GM20000 (cell line): ENCODE measurements around the gene IQCH.
"Not testable (repeated sequence)": the region's sequence is repeated elsewhere in the genome, so short reads cannot be mapped to it uniquely, and the experiment has no call there.

Source experiments
- DNase-seq: peaks from one replicate; pipeline ENCODE4 v3.0.0; 2012; ENCODE audit warnings: low spot score
- CTCF ChIP-seq: IDR thresholded peaks from 2 replicates; pipeline ENCODE4 v1.5.1; 2012; ENCODE audit warnings: mild to moderate bottlenecking, control low read depth; ENCODE audit errors: extremely low read depth, missing control alignments

The IQCH gene

GRCh38 chr15:67358812-67359211 is 104.2 kb downstream of the IQCH start:
- no peak for TF ChIP-seq CTCF
- DNase-seq: no peak

- DNase-seq: no peak
- TF ChIP-seq CTCF: no peak
Observed at GRCh38 chr15:67359431-67360079, 105.0 kb downstream of the IQCH start.

DNA sequence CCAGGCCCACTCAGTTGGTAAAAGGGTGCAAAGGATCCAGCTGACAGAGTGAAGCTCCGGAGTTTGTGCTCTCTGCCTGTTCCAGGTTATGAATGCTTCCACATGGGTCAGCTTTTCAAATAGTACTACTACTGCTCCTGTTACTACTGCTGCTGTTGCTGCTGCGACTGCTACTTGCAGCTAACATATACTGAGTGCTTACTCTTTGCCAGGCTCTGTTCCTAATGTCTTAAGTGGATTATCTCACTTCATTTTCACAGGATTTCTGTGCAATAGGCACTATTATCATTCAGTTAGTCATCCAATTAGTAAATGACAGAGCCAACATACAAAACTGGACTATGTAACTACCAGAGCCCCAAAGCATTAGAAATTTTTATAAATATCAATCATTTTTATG is 106.5 kb downstream of the IQCH start:
- DNase-seq: no peak

DNA sequence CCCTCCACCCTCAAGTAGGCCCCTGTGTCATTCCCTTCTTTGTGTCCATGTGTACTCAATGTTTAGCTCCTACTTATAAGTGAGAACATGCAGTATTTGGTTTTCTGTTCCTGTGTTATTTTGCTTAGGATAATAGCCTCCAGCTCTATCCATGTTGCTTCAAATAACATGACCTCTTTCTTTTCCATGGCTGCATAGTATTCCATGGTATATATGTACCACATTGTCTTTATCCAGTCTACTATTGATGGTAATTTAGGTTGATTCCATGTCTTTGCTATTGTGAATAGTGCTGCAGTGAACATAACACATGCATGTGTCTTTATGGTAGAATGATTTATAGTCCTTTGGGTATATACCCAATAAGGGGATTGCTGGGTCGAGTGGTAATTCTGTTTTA is 109.1 kb downstream of the IQCH start:
- DNase-seq: not testable (repeated sequence)

More for the DNA sequence above, 106.5 kb downstream of the IQCH start:
- TF ChIP-seq CTCF: no peak

DNA sequence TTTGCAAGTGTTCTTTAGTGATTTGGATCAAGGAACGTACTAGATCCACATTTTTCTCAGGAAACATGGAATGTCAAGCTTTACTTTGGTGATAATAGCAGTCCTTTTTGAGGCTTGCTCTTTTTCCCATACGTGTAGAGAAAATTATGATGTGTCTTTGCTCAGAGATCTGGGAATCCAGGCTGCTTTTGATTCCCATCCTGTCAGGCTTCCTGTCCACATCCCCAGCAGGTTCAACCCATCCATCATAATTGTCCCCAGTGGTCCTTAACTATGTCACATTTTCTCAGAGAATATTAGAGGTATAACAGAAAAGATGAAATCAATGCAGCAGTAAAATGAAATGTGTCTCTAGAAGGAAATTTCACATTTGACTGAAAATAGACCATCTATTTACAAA is 111.4 kb downstream of the IQCH start:
- no peak for DNase-seq
- TF ChIP-seq CTCF: no peak

- no peak for TF ChIP-seq CTCF
Observed at GRCh38 chr15:67366904-67367303, 112.3 kb downstream of the IQCH start.

GRCh38 chr15:67369359-67369998 is 114.9 kb downstream of the IQCH start:
- no peak for DNase-seq
- no peak for TF ChIP-seq CTCF

More at GRCh38 chr15:67366904-67367303, 112.3 kb downstream of the IQCH start:
- no peak for DNase-seq
